OCI-LY1 (cell line): Measurements from ENCODE around the gene DYNC2I2.
A peak's percentile ranks its signal among the peaks of the same experiment; 100 is the strongest.

Experiments
- H2AFZ ChIP-seq: fragments of 200-600 bp; sonication (generic), shearing (Covaris generic); 2 replicates; pipeline ENCODE4 v1.6.0; 2014; ENCODE audit warnings: antibody characterized with exemption, mild to moderate bottlenecking, low read length
- H3F3A ChIP-seq: fragments of 200-600 bp; sonication (generic), shearing (Covaris generic); 2 replicates; pipeline ENCODE4 v1.6.0; 2014; ENCODE audit warnings: mild to moderate bottlenecking, antibody characterized with exemption, low read length, moderate library complexity; ENCODE audit not compliant: insufficient read depth
- H3K27ac ChIP-seq: fragments of 200-600 bp; sonication (generic); 2 replicates; pipeline ENCODE4 v1.5.1; 2014; ENCODE audit warnings: low read length, mixed run types, mild to moderate bottlenecking, low read depth; ENCODE audit not compliant: poor library complexity, severe bottlenecking
- H3K27me3 ChIP-seq: fragments of 200-600 bp; sonication (generic); 2 replicates; pipeline ENCODE4 v1.6.0; 2014; ENCODE audit warnings: antibody characterized with exemption, mild to moderate bottlenecking, low read length, moderate library complexity; ENCODE audit not compliant: insufficient read depth
- H3K36me3 ChIP-seq: fragments of 200-600 bp; sonication (generic); 2 replicates; pipeline ENCODE4 v1.6.1; 2014; ENCODE audit warnings: mild to moderate bottlenecking, antibody characterized with exemption, low read length, moderate library complexity, mixed read lengths; ENCODE audit not compliant: insufficient read depth
- H3K4me1 ChIP-seq: fragments of 200-600 bp; sonication (generic); 2 replicates; pipeline ENCODE4 v1.5.1; 2014; ENCODE audit warnings: mild to moderate bottlenecking, low read length, moderate library complexity; ENCODE audit not compliant: insufficient read depth, severe bottlenecking
- H3K4me2 ChIP-seq: fragments of 200-600 bp; sonication (generic), shearing (Covaris generic); 2 replicates; pipeline ENCODE4 v1.6.1; 2014; ENCODE audit warnings: low read length
- H3K4me3 ChIP-seq: fragments of 200-600 bp; sonication (generic); 2 replicates; pipeline ENCODE4 v1.5.1; 2014; ENCODE audit warnings: low read length, low read depth, mild to moderate bottlenecking, mixed read lengths; ENCODE audit not compliant: poor library complexity, severe bottlenecking
- H3K79me2 ChIP-seq: fragments of 200-600 bp; shearing (Covaris generic); 2 replicates; pipeline ENCODE4 v1.6.1; 2016; ENCODE audit warnings: mixed run types, low read length, mixed read lengths; ENCODE audit not compliant: insufficient read depth
- H3K9ac ChIP-seq: fragments of 200-600 bp; sonication (generic), shearing (Covaris generic); 2 replicates; pipeline ENCODE4 v1.6.1; 2014; ENCODE audit warnings: mild to moderate bottlenecking, low read length, mixed read lengths
- H3K9me2 ChIP-seq: fragments of 200-600 bp; sonication (generic), shearing (Covaris generic); 2 replicates; pipeline ENCODE4 v1.6.1; 2014; ENCODE audit warnings: low read depth, mild to moderate bottlenecking, low read length, mixed read lengths
- H3K9me3 ChIP-seq: fragments of 200-600 bp; shearing (Covaris generic); 2 replicates; pipeline ENCODE4 v1.6.1; 2014; ENCODE audit warnings: low read length, mixed read lengths
- H4K20me1 ChIP-seq: fragments of 200-600 bp; sonication (generic), shearing (Covaris generic); 2 replicates; pipeline ENCODE4 v1.6.0; 2016; ENCODE audit warnings: mild to moderate bottlenecking, low read length; ENCODE audit not compliant: insufficient read depth
- EZH2 ChIP-seq: fragments of 200-600 bp; sonication (generic), shearing (Covaris generic); IDR thresholded peaks from 2 replicates; pipeline ENCODE4 v1.8.0; 2017; ENCODE audit warnings: borderline replicate concordance, mixed run types, mild to moderate bottlenecking, antibody characterized with exemption, low read length, moderate library complexity, mixed read lengths
- TF ChIP-seq, protein P1 (sequence below): fragments of 200-600 bp; sonication (generic), shearing (Covaris generic); IDR thresholded peaks from 2 replicates; pipeline ENCODE4 v1.5.1; 2017; ENCODE audit warnings: mild to moderate bottlenecking, antibody characterized with exemption, low read length, moderate library complexity, mixed read lengths

Gene DYNC2I2

GRCh38 chr9:128635266-128636023, 21.2 kb downstream of the DYNC2I2 start:
- no peak overlapping the region for H3K27ac ChIP-seq
- no peaks in the 10 kb centered on the region for H3K9me3 ChIP-seq
- H3K9me2 ChIP-seq = no peaks in the 10 kb centered on the region
- H3F3A ChIP-seq = no peaks in the 10 kb centered on the region
- no peak overlapping the region for H3K9ac ChIP-seq
- no peaks in the 10 kb centered on the region for H3K4me1 ChIP-seq
- H3K27me3 ChIP-seq = no peaks in the 10 kb centered on the region
- no peak overlapping the region for H3K4me3 ChIP-seq
- no peaks in the 10 kb centered on the region for H4K20me1 ChIP-seq
- H3K79me2 ChIP-seq = no peaks in the 10 kb centered on the region
- peaks cover 75% of the 10 kb centered on the region for H3K36me3 ChIP-seq
- TF ChIP-seq EZH2 = no peak
- TF ChIP-seq, protein P1, sequence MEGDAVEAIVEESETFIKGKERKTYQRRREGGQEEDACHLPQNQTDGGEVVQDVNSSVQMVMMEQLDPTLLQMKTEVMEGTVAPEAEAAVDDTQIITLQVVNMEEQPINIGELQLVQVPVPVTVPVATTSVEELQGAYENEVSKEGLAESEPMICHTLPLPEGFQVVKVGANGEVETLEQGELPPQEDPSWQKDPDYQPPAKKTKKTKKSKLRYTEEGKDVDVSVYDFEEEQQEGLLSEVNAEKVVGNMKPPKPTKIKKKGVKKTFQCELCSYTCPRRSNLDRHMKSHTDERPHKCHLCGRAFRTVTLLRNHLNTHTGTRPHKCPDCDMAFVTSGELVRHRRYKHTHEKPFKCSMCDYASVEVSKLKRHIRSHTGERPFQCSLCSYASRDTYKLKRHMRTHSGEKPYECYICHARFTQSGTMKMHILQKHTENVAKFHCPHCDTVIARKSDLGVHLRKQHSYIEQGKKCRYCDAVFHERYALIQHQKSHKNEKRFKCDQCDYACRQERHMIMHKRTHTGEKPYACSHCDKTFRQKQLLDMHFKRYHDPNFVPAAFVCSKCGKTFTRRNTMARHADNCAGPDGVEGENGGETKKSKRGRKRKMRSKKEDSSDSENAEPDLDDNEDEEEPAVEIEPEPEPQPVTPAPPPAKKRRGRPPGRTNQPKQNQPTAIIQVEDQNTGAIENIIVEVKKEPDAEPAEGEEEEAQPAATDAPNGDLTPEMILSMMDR = peak; percentile 32; the same call in 1 of the 2 replicates
- H2AFZ ChIP-seq = no peak overlapping the region
- H3K4me2 ChIP-seq = no peak overlapping the region

DNA sequence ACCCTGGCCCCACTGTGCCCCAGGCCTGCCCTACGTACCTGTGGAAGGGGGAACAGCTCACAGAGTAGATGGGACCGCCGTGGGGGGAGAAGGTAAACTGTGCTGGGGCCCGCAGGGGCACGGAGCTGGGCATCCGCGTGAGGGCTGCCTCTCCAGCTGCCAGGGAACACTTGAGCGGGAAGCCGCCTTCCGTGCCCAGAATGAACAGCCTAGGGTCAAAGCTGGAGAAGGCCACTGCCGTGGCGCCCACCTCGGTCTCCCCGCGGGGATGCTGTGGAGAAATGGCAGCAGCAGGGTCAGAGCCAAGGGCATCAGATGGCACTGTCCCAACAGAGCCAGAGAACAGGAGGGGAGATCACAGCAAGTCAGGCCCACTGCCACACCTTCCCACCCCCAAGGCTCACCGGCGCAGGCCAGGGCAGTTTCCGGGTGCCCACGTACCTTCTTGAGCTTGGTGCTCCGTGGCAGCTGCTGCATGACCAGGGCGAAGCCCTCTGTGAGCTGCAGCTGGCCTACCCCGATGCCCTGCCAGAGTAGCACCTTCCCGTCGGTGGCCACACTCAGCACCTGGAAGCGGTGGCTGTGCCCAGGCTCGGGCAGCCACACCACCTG, 21.9 kb downstream of the DYNC2I2 start:
- TF ChIP-seq, protein P1 = no peak
- no peak for TF ChIP-seq EZH2
- no peaks in the 10 kb centered on the region for H4K20me1 ChIP-seq
- no peaks in the 10 kb centered on the region for H3K4me1 ChIP-seq
- no peaks in the 10 kb centered on the region for H3F3A ChIP-seq
- H3K79me2 ChIP-seq = no peaks in the 10 kb centered on the region
- no peak overlapping the region for H3K4me3 ChIP-seq
- no peaks in the 10 kb centered on the region for H3K9me3 ChIP-seq
- no peaks in the 10 kb centered on the region for H3K9me2 ChIP-seq
- H3K27me3 ChIP-seq = no peaks in the 10 kb centered on the region
- no peak overlapping the region for H3K27ac ChIP-seq
- H2AFZ ChIP-seq = no peak overlapping the region
- H3K4me2 ChIP-seq = no peak overlapping the region
- H3K36me3 ChIP-seq = peaks cover 78% of the 10 kb centered on the region
- H3K9ac ChIP-seq = no peak overlapping the region

DNA sequence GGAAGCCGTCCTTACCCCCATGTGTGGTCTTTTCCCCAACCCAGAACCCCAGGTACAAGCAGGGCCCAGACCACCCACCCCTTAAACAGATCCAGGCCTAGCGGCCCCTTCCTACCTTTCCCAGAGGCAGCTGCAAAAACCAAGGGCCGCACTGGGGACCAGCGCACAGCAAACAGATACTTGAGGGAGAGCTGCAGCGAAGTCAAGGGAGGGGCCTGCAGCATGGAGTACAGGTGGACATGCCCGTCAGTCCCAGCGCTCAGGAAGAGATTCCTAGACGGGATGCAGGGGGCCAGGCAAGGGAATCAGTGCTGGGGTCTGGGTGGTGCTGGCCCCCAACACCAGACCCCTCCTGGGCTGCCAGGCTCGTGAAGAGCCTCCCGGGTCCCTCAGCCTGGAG, 22.5 kb downstream of the DYNC2I2 start:
- Histone ChIP-seq H3K27ac (no peak overlapping the region), H2AFZ (no peak overlapping the region), H3K9ac (no peak overlapping the region), H3K9me3 (no peaks in the 10 kb centered on the region), H3K79me2 (no peaks in the 10 kb centered on the region), H4K20me1 (no peaks in the 10 kb centered on the region), H3K9me2 (no peaks in the 10 kb centered on the region), H3K27me3 (no peaks in the 10 kb centered on the region), H3F3A (no peaks in the 10 kb centered on the region), H3K4me3 (no peak overlapping the region), H3K4me1 (no peaks in the 10 kb centered on the region), H3K4me2 (no peak overlapping the region), H3K36me3 (peaks cover 78% of the 10 kb centered on the region)
- TF ChIP-seq, protein P1 = no peak
- TF ChIP-seq EZH2 = no peak
